SK-N-SH (cell line): ENCODE results near the gene TAB2. TPM values are rescaled to one million over a fixed set of nuclear protein-coding genes. Genes with fewer than 3 reads are reported as not detected.
"Not testable (repeated sequence)": the region's sequence is repeated elsewhere in the genome, so short reads cannot be mapped to it uniquely, and the experiment has no call there.

Experiments
- CTCF ChIA-PET: fragments of 300-600, 350-600 bp; formaldehyde crosslinking; extraction: SDS; loops from one replicate; lab custom pipeline; 2021; lab: Yijun Ruan, JAX
- POLR2A ChIA-PET: fragments of 350-600 bp; sonication (Branson Sonifier 250); formaldehyde crosslinking; extraction: SDS; loops from one replicate; lab custom pipeline; 2020; ENCODE audit warnings: antibody characterized with exemption, inconsistent platforms; lab: Yijun Ruan, JAX
- DNase-seq: peaks from one replicate; pipeline ENCODE4 v3.0.0; 2012
- H2AFZ ChIP-seq: fragments of 200-600 bp; sonication (generic); 2 replicates; pipeline ENCODE4 v1.8.1; 2016; ENCODE audit warnings: antibody characterized with exemption, mild to moderate bottlenecking, low read depth
- H3F3A ChIP-seq: fragments of 200-600 bp; sonication (generic); replicated peaks from 2 replicates; pipeline ENCODE3; 2016; ENCODE audit warnings: antibody characterized with exemption, mild to moderate bottlenecking; ENCODE audit not compliant: insufficient read depth
- H3K27ac ChIP-seq, 2 experiments: fragments of 200-500 bp in 1 of 2; fragments of 200-600 bp in 1 of 2; sonication (Bioruptor generic) in 1 of 2; sonication (generic), shearing (Covaris generic) in 1 of 2; 2 replicates each; pipeline versions ENCODE4 v1.5.1 to v1.6.1; 2014 to 2016; ENCODE audit warnings: low read depth in 2 of 2, inconsistent platforms in 1 of 2, low read length in 1 of 2, mild to moderate bottlenecking in 1 of 2, mixed read lengths in 1 of 2
- H3K27me3 ChIP-seq: fragments of 200-600 bp; sonication (generic), shearing (Covaris generic); 2 replicates; pipeline ENCODE4 v1.6.1; 2016; ENCODE audit warnings: mixed run types; ENCODE audit not compliant: insufficient read depth
- H3K36me3 ChIP-seq, 2 experiments: fragments of 200-500 bp in 1 of 2; fragments of 200-600 bp in 1 of 2; sonication (Bioruptor generic) in 1 of 2; sonication (generic) in 1 of 2; replicated peaks in 1 of 2; 2 replicates each; pipeline versions ENCODE3 to v1.5.1; 2014 to 2016; ENCODE audit warnings: low read length in 1 of 2, mild to moderate bottlenecking in 1 of 2; ENCODE audit not compliant: insufficient read depth in 2 of 2, control insufficient read depth in 1 of 2
- H3K4me1 ChIP-seq, 2 experiments: fragments of 200-500 bp in 1 of 2; fragments of 200-600 bp in 1 of 2; sonication (Bioruptor generic) in 1 of 2; sonication (generic), shearing (Covaris generic) in 1 of 2; 2 replicates each; pipeline versions ENCODE4 v1.5.1 to v1.6.1; 2014 to 2016; ENCODE audit warnings: low read depth in 1 of 2, low read length in 1 of 2, mixed run types in 1 of 2; ENCODE audit not compliant: insufficient read depth in 2 of 2, control insufficient read depth in 1 of 2
- H3K4me2 ChIP-seq: fragments of 200-600 bp; sonication (generic), shearing (Covaris generic); 2 replicates; pipeline ENCODE4 v1.6.1; 2017; ENCODE audit warnings: mixed run types
- H3K4me3 ChIP-seq, 2 experiments: fragments of 200-500 bp in 1 of 2; fragments of 200-600 bp in 1 of 2; sonication (Bioruptor generic) in 1 of 2; sonication (generic), shearing (Covaris generic) in 1 of 2; 2 replicates each; pipeline versions ENCODE4 v1.5.1 to v1.8.1; 2014 to 2016; ENCODE audit warnings: low read depth in 2 of 2, inconsistent platforms in 1 of 2, low read length in 1 of 2, mild to moderate bottlenecking in 1 of 2, mixed read lengths in 1 of 2, moderate library complexity in 1 of 2
- H3K79me2 ChIP-seq: fragments of 200-600 bp; sonication (generic); 2 replicates; pipeline ENCODE4 v1.8.1; 2017; ENCODE audit warnings: mild to moderate bottlenecking; ENCODE audit not compliant: insufficient read depth
- H3K9ac ChIP-seq: fragments of 200-600 bp; sonication (generic); 2 replicates; pipeline ENCODE4 v1.6.1; 2017; ENCODE audit warnings: mixed run types
- H3K9me2 ChIP-seq: fragments of 200-600 bp; sonication (generic); 2 replicates; pipeline ENCODE4 v1.6.1; 2017; ENCODE audit warnings: mixed run types
- H3K9me3 ChIP-seq: fragments of 200-600 bp; sonication (generic); 2 replicates; pipeline ENCODE4 v1.6.1; 2017; ENCODE audit warnings: mixed run types, mild to moderate bottlenecking, moderate library complexity
- H4K20me1 ChIP-seq: fragments of 200-600 bp; sonication (generic); 2 replicates; pipeline ENCODE4 v1.6.1; 2017; ENCODE audit warnings: mild to moderate bottlenecking, mixed run types; ENCODE audit not compliant: insufficient read depth
- CTCF ChIP-seq: fragments of 200-600 bp; sonication (generic); IDR thresholded peaks from 2 replicates; pipeline ENCODE4 v1.6.1; 2017; ENCODE audit warnings: antibody characterized with exemption, mild to moderate bottlenecking, moderate library complexity
- FOXJ3 ChIP-seq: sonication (generic); formaldehyde crosslinking; IDR thresholded peaks from 2 replicates; pipeline ENCODE4 v1.5.1; 2020; ENCODE audit warnings: mild to moderate bottlenecking, missing genetic modification reagents
- NFIC ChIP-seq: IDR thresholded peaks from 2 replicates; pipeline ENCODE4 v1.4.0; 2012; ENCODE audit warnings: borderline replicate concordance
- NRF1 ChIP-seq: IDR thresholded peaks from 2 replicates; pipeline ENCODE4 v1.6.1; 2012; ENCODE audit warnings: low read depth, mild to moderate bottlenecking, low read length
- PBX3 ChIP-seq: IDR thresholded peaks from 2 replicates; pipeline ENCODE4; 2012
- RAD21 ChIP-seq: IDR thresholded peaks from 2 replicates; pipeline ENCODE4 v1.6.1; 2012; ENCODE audit warnings: mild to moderate bottlenecking, low read length
- RCOR1 ChIP-seq: fragments of 150-350 bp; IDR thresholded peaks from 2 replicates; pipeline ENCODE4 v1.6.1; 2017; ENCODE audit warnings: antibody characterized with exemption, low read length
- RFX5 ChIP-seq: IDR thresholded peaks from 2 replicates; pipeline ENCODE4 v1.6.1; 2012; ENCODE audit warnings: mild to moderate bottlenecking, improper control_type of control experiment, low read length
- TCF12 ChIP-seq: IDR thresholded peaks from 2 replicates; pipeline ENCODE4 v1.4.0; 2012
- TEAD4 ChIP-seq: IDR thresholded peaks from 2 replicates; pipeline ENCODE4 v1.4.0; 2012; ENCODE audit warnings: mild to moderate bottlenecking, borderline replicate concordance; ENCODE audit not compliant: insufficient read depth
- WGBS: methylation state at CpG from one replicate; pipeline ENCODE4 v1.1.6; 2017; ENCODE audit warnings: low lambda C conversion rate; 5-methylcytosine and 5-hydroxymethylcytosine counted together
- polyA plus RNA-seq, 3 experiments: library from polyadenylated mRNA; depleted of rRNA; stranded (reverse); fragments of >200 nt; gene quantifications; 2 replicates each; pipeline ENCODE4 v1.2.3, GENCODE V29; 2012

Gene TAB2
- polyA plus RNA-seq, 1 of the 3 experiments (the other 2 are of a cell fraction), result 24.4 TPM

- ChIA-PET POLR2A (no interaction called here), CTCF (interaction anchor here (1.2 kb wide), 1 partner anchor 9 kb away, joined by 4 read pairs; no protein-coding TSS in a partner anchor)
- H3K4me2 ChIP-seq, result no peak overlapping the region
- no peak overlapping the region for H2AFZ ChIP-seq
- no peak for DNase-seq
- H3K27ac ChIP-seq, result peak overlapping the region in 1 of 2 experiments; percentile 14; a peak in 2 of 4 replicates
- H3K79me2 ChIP-seq, result peaks cover 100% of the 10 kb centered on the region
- H3F3A ChIP-seq, result peaks cover 8% of the 10 kb centered on the region
- H3K9ac ChIP-seq, result no peak overlapping the region
- 66% methylated on average over 2 of the region's 2 CpGs for WGBS
- peaks cover 92% of the 10 kb centered on the region for H4K20me1 ChIP-seq
- H3K4me3 ChIP-seq, result no peak overlapping the region
- peaks cover 2 to 30% of the 10 kb centered on the region in 2 experiments for H3K36me3 ChIP-seq
- H3K4me1 ChIP-seq, result peaks cover 0 to 2% of the 10 kb centered on the region in 2 experiments; a peak in 3 of 4 replicates
- H3K27me3 ChIP-seq, result no peaks in the 10 kb centered on the region
- H3K9me3 ChIP-seq, result no peaks in the 10 kb centered on the region
- no peaks in the 10 kb centered on the region for H3K9me2 ChIP-seq
- no peak for TF ChIP-seq NRF1
- no peak for TF ChIP-seq RFX5
- TF ChIP-seq TCF12, result peak; percentile 61; the same call in 1 of the 2 replicates
- no peak for TF ChIP-seq RCOR1
- no peak for TF ChIP-seq TEAD4
- TF ChIP-seq RAD21, result no peak
- no peak for TF ChIP-seq FOXJ3
- TF ChIP-seq NFIC, result no peak
- 0 out of 2 replicates have a peak, but pooled peaks have one; percentile 12 for TF ChIP-seq PBX3
- no peak for TF ChIP-seq CTCF
These were observed 29.6 kb downstream of the TAB2 start for GRCh38 chr6:149347067-149347466.

- WGBS, result 95% methylated on average over 6 of the region's 6 CpGs
- H3K9me2 ChIP-seq, H3F3A ChIP-seq, POLR2A ChIA-PET, H3K9ac ChIP-seq, H2AFZ ChIP-seq, H3K4me1 ChIP-seq, H3K27me3 ChIP-seq, H3K4me2 ChIP-seq, H3K9me3 ChIP-seq, DNase-seq, H3K27ac ChIP-seq, H3K4me3 ChIP-seq: not testable (repeated sequence)
- H4K20me1 ChIP-seq, result peaks cover 91% of the 10 kb centered on the region
- CTCF ChIA-PET, result interaction anchor here (2.2 kb wide), 1 partner anchor 82 kb away, joined by 7 read pairs; no protein-coding TSS in a partner anchor
- peaks cover 100% of the 10 kb centered on the region for H3K79me2 ChIP-seq
- H3K36me3 ChIP-seq, result peaks cover 2 to 22% of the 10 kb centered on the region in 2 experiments
These were observed 31.8 kb downstream of the TAB2 start for GRCh38 chr6:149349279-149349678.
